ENCODE data around the gene ATP10B.
"Not testable (repeated sequence)": the region's sequence is repeated elsewhere in the genome, so short reads cannot be mapped to it uniquely, and the experiment has no call there.

The ATP10B gene

DNA sequence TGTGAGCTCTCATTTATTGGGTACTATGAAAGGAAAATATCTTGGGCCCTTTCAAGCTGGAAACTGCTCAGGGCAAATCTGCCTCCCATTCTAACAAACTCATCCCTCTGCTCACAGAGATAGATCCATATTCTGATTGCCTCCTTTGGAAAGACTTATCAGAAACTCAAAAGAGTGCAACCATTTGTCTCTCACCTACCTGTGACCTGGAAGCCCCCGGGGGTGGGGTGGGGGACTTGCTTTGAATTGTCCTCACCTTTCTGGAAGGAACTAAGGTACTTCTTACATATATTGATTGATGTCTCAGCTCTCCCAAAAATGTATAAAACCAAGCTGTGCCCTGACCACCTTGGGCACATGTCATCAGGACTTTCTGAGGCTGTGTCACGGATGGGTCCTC is 125.3 kb downstream of the ATP10B start:
- Histone ChIP-seq H3K4me1 (ENCODE audit: control insufficient read depth, insufficient read depth, low read length) (no peaks in the 10 kb centered on the region), H3K36me3 (ENCODE audit: control insufficient read depth, insufficient read depth, low read length) (no peaks in the 10 kb centered on the region), H3K27me3 (ENCODE audit: control insufficient read depth, insufficient read depth, low read length, poor library complexity, severe bottlenecking) (no peaks in the 10 kb centered on the region), H3K27ac (ENCODE audit: insufficient read depth, low read depth, low read length, poor library complexity, severe bottlenecking) (no peak overlapping the region), H3K9me3 (ENCODE audit: control insufficient read depth, low read length) (no peaks in the 10 kb centered on the region), H3K4me3 (ENCODE audit: insufficient read depth, low read depth, low read length) (no peak overlapping the region)
- 85 to 95% methylated on average over 2 of the region's 2 CpGs for WGBS, 2 experiments

- Histone ChIP-seq H3K9me3 (ENCODE audit: control insufficient read depth, low read length) (no peaks in the 10 kb centered on the region), H3K4me1 (ENCODE audit: control insufficient read depth, insufficient read depth, low read length) (no peaks in the 10 kb centered on the region), H3K4me3 (ENCODE audit: insufficient read depth, low read depth, low read length) (no peak overlapping the region), H3K27me3 (ENCODE audit: control insufficient read depth, insufficient read depth, low read length, poor library complexity, severe bottlenecking) (no peaks in the 10 kb centered on the region), H3K27ac (ENCODE audit: insufficient read depth, low read depth, low read length, poor library complexity, severe bottlenecking) (no peak overlapping the region), H3K36me3 (ENCODE audit: control insufficient read depth, insufficient read depth, low read length) (no peaks in the 10 kb centered on the region)
- 84 to 98% methylated on average over 3 of the region's 3 CpGs for WGBS, 2 experiments
These were observed 131.2 kb downstream of the ATP10B start for GRCh38 chr5:160720822-160721221.

DNA sequence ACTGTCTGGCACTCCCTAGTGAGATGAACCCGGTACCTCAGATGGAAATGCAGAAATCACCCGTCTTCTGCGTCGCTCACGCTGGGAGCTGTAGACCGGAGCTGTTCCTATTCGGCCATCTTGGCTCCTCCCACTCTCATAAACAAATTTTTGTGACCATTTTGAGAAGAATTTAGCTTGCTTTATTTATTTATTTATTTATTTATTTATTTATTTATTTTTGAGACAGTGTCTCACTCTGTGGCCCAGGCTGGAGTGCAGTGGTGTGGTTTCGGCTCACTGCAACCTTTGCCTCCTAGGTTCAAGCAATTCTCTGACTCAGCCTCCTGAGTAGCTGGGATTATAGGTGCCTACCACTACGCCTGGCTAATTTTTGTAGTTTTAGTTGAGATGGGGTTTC is 136.5 kb downstream of the ATP10B start:
- not testable (repeated sequence) for H3K9me3 ChIP-seq (ENCODE audit: control insufficient read depth, low read length); H3K27ac ChIP-seq (ENCODE audit: insufficient read depth, low read depth, low read length, poor library complexity, severe bottlenecking); H3K36me3 ChIP-seq (ENCODE audit: control insufficient read depth, insufficient read depth, low read length); H3K4me1 ChIP-seq (ENCODE audit: control insufficient read depth, insufficient read depth, low read length); H3K4me3 ChIP-seq (ENCODE audit: insufficient read depth, low read depth, low read length); H3K27me3 ChIP-seq (ENCODE audit: control insufficient read depth, insufficient read depth, low read length, poor library complexity, severe bottlenecking)
- 79 to 94% methylated on average over 2 to 7 of the region's 9 CpGs for WGBS, 2 experiments

- 89 to 94% methylated on average over 3 to 4 of the region's 5 CpGs for WGBS, 2 experiments
- no peaks in the 10 kb centered on the region for H3K36me3 ChIP-seq (ENCODE audit: control insufficient read depth, insufficient read depth, low read length)
- no peak overlapping the region for H3K27ac ChIP-seq (ENCODE audit: insufficient read depth, low read depth, low read length, poor library complexity, severe bottlenecking)
- H3K9me3 ChIP-seq (ENCODE audit: control insufficient read depth, low read length), result no peaks in the 10 kb centered on the region
- H3K4me3 ChIP-seq (ENCODE audit: insufficient read depth, low read depth, low read length), result no peak overlapping the region
- H3K4me1 ChIP-seq (ENCODE audit: control insufficient read depth, insufficient read depth, low read length), result no peaks in the 10 kb centered on the region
- no peaks in the 10 kb centered on the region for H3K27me3 ChIP-seq (ENCODE audit: control insufficient read depth, insufficient read depth, low read length, poor library complexity, severe bottlenecking)
These were observed 148.3 kb downstream of the ATP10B start for GRCh38 chr5:160703547-160704189.

DNA sequence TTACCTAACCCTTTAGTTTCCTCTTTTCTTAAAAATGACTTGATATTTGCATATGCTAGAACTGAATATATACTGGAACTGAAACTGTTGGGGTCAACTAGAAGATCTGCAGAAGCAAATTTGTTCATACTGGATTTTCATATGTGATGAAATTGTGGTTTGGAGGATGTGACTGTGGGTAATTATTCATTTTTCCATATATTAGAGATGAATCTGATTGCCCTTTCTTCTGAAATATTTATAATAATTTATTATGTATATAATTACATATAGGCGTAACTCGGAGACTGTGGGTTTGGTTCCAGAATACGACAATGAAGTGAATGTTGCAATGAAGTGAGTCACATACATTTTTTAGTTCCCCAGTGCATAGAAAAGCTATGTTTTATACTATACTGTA is 149.1 kb downstream of the ATP10B start:
- no peaks in the 10 kb centered on the region for H3K4me1 ChIP-seq (ENCODE audit: control insufficient read depth, insufficient read depth, low read length)
- H3K27ac ChIP-seq (ENCODE audit: insufficient read depth, low read depth, low read length, poor library complexity, severe bottlenecking), result no peak overlapping the region
- H3K36me3 ChIP-seq (ENCODE audit: control insufficient read depth, insufficient read depth, low read length), result no peaks in the 10 kb centered on the region
- H3K27me3 ChIP-seq (ENCODE audit: control insufficient read depth, insufficient read depth, low read length, poor library complexity, severe bottlenecking), result no peaks in the 10 kb centered on the region
- no peak overlapping the region for H3K4me3 ChIP-seq (ENCODE audit: insufficient read depth, low read depth, low read length)
- no peaks in the 10 kb centered on the region for H3K9me3 ChIP-seq (ENCODE audit: control insufficient read depth, low read length)
- 100% methylated on average over 3 of the region's 3 CpGs; no CpG with 5 or more reads in 1 of the 2 experiments for WGBS, 2 experiments

- H3K36me3 ChIP-seq (ENCODE audit: control insufficient read depth, insufficient read depth, low read length), result no peaks in the 10 kb centered on the region
- no peak overlapping the region for H3K4me3 ChIP-seq (ENCODE audit: insufficient read depth, low read depth, low read length)
- WGBS, 2 experiments, result 80 to 100% methylated on average over 1 to 2 of the region's 2 CpGs
- H3K27me3 ChIP-seq (ENCODE audit: control insufficient read depth, insufficient read depth, low read length, poor library complexity, severe bottlenecking), result no peaks in the 10 kb centered on the region
- H3K27ac ChIP-seq (ENCODE audit: insufficient read depth, low read depth, low read length, poor library complexity, severe bottlenecking), result no peak overlapping the region
- no peaks in the 10 kb centered on the region for H3K9me3 ChIP-seq (ENCODE audit: control insufficient read depth, low read length)
- H3K4me1 ChIP-seq (ENCODE audit: control insufficient read depth, insufficient read depth, low read length), result no peaks in the 10 kb centered on the region
These were observed 149.7 kb downstream of the ATP10B start for GRCh38 chr5:160702311-160702803.

DNA sequence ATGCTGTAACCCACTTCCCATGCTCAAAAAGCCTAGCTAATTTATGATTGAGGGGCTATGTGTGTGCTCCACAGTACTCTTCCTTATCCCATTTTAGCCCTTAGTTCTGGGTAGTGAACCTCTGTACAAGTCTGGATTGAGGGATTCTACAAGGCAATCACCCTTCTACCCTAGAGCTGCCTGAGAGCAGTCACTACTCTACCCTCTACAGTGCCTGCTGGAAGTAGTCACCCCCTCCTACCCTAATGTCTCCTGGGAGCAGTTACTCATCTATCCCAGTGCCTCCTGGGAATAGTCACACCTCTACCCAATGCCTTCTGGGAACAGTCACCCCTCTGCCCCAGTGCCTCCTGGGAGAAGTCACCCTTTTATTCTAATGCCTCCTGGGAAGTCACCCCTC is 150.6 kb downstream of the ATP10B start:
- no peak overlapping the region for H3K27ac ChIP-seq (ENCODE audit: insufficient read depth, low read depth, low read length, poor library complexity, severe bottlenecking)
- H3K36me3 ChIP-seq (ENCODE audit: control insufficient read depth, insufficient read depth, low read length), result no peaks in the 10 kb centered on the region
- H3K4me1 ChIP-seq (ENCODE audit: control insufficient read depth, insufficient read depth, low read length), result no peaks in the 10 kb centered on the region
- H3K27me3 ChIP-seq (ENCODE audit: control insufficient read depth, insufficient read depth, low read length, poor library complexity, severe bottlenecking), result no peaks in the 10 kb centered on the region
- no peaks in the 10 kb centered on the region for H3K9me3 ChIP-seq (ENCODE audit: control insufficient read depth, low read length)
- no peak overlapping the region for H3K4me3 ChIP-seq (ENCODE audit: insufficient read depth, low read depth, low read length)

DNA sequence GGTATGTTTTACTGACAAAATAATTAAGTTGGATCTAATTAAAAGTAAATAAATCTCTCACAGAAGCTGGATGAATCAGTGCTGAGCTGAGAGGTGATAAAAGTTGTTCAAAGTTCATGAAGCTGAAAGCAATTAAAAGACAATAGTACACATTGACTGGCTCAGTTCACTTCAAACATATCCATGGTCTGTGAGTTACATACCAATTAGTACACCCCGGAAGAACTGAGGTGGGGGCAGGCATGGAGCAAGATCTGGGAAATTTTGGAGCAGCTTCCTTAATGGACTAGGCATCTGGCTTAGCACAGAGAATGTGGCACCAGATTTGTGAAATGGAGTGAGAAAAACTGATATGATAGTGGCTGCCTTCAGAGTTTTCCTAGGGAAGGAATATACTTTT is 152.7 kb downstream of the ATP10B start:
- no peak overlapping the region for H3K27ac ChIP-seq (ENCODE audit: insufficient read depth, low read depth, low read length, poor library complexity, severe bottlenecking)
- no peaks in the 10 kb centered on the region for H3K9me3 ChIP-seq (ENCODE audit: control insufficient read depth, low read length)
- WGBS, 2 experiments, result 90 to 95% methylated on average over 1 of the region's 1 CpG
- no peaks in the 10 kb centered on the region for H3K4me1 ChIP-seq (ENCODE audit: control insufficient read depth, insufficient read depth, low read length)
- H3K27me3 ChIP-seq (ENCODE audit: control insufficient read depth, insufficient read depth, low read length, poor library complexity, severe bottlenecking), result no peaks in the 10 kb centered on the region
- H3K4me3 ChIP-seq (ENCODE audit: insufficient read depth, low read depth, low read length), result no peak overlapping the region
- H3K36me3 ChIP-seq (ENCODE audit: control insufficient read depth, insufficient read depth, low read length), result no peaks in the 10 kb centered on the region

DNA sequence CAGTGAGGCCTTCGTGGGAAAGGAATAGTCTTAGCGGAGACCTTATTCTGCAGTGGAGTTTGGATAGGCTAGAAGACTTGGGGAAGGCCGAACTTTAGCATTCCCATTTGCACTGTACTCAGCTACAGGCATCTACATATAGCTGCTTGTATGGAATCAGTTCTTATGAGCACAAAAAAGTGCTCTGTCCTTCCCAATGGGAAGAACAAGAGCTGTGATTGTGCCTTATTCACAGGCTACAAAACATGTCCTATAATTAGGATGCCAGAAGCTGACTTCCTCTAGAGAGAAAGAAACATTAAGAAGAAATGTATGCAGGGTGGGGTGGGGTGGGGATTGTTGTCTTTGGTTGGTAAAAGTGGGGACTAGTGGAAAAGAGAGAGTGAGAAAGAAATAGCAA is 154.7 kb downstream of the ATP10B start:
- no peak overlapping the region for H3K27ac ChIP-seq (ENCODE audit: insufficient read depth, low read depth, low read length, poor library complexity, severe bottlenecking)
- H3K4me3 ChIP-seq (ENCODE audit: insufficient read depth, low read depth, low read length), result no peak overlapping the region
- no peaks in the 10 kb centered on the region for H3K36me3 ChIP-seq (ENCODE audit: control insufficient read depth, insufficient read depth, low read length)
- H3K27me3 ChIP-seq (ENCODE audit: control insufficient read depth, insufficient read depth, low read length, poor library complexity, severe bottlenecking), result no peaks in the 10 kb centered on the region
- 87 to 94% methylated on average over 3 of the region's 3 CpGs for WGBS, 2 experiments
- no peaks in the 10 kb centered on the region for H3K4me1 ChIP-seq (ENCODE audit: control insufficient read depth, insufficient read depth, low read length)
- H3K9me3 ChIP-seq (ENCODE audit: control insufficient read depth, low read length), result no peaks in the 10 kb centered on the region

- no peaks in the 10 kb centered on the region for H3K9me3 ChIP-seq (ENCODE audit: control insufficient read depth, low read length)
- H3K27me3 ChIP-seq (ENCODE audit: control insufficient read depth, insufficient read depth, low read length, poor library complexity, severe bottlenecking), result no peaks in the 10 kb centered on the region
- no peaks in the 10 kb centered on the region for H3K36me3 ChIP-seq (ENCODE audit: control insufficient read depth, insufficient read depth, low read length)
- H3K4me3 ChIP-seq (ENCODE audit: insufficient read depth, low read depth, low read length), result no peak overlapping the region
- WGBS, 2 experiments, result 100% methylated on average over 1 to 2 of the region's 2 CpGs
- no peaks in the 10 kb centered on the region for H3K4me1 ChIP-seq (ENCODE audit: control insufficient read depth, insufficient read depth, low read length)
- no peak overlapping the region for H3K27ac ChIP-seq (ENCODE audit: insufficient read depth, low read depth, low read length, poor library complexity, severe bottlenecking)
These were observed 157.1 kb downstream of the ATP10B start for GRCh38 chr5:160694896-160695295.
